Kidney (tissue), 14 donors: ENCODE results near the gene SPATA9. TPM values are rescaled to one million over a fixed set of nuclear protein-coding genes. Genes with fewer than 3 reads are reported as not detected.

ENCODE experiments used
- DNase-seq, 5 donors: peaks; one replicate each; pipeline ENCODE4 v3.0.0-alpha.2; 2013 to 2020
- FAIRE-seq: peaks from 2 replicates; lab custom pipeline; 2012; peaks lifted over from hg19 to GRCh38; lab: Jason Lieb, UNC
- H3K27ac ChIP-seq, 2 donors: one replicate each; pipeline ENCODE4 v1.7.0; 2013; ENCODE audit warnings: low read depth in 2 of 2, low read length in 2 of 2, inconsistent platforms in 1 of 2
- H3K27me3 ChIP-seq: one replicate; pipeline ENCODE4 v1.7.1; 2013; ENCODE audit warnings: low read length, inconsistent platforms; ENCODE audit not compliant: control insufficient read depth, insufficient read depth
- H3K36me3 ChIP-seq, 3 donors: one replicate each; pipeline versions ENCODE4 v1.7.0 to v1.7.1; 2013; ENCODE audit warnings: low read length in 3 of 3, control low read depth in 1 of 3, inconsistent platforms in 1 of 3; ENCODE audit not compliant: insufficient read depth in 3 of 3, control insufficient read depth in 2 of 3
- H3K4me1 ChIP-seq, 3 donors: one replicate each; pipeline versions ENCODE4 v1.7.0 to v1.7.1; 2013; ENCODE audit warnings: low read length in 3 of 3, inconsistent platforms in 1 of 3, low read depth in 1 of 3; ENCODE audit not compliant: control insufficient read depth in 2 of 3, insufficient read depth in 2 of 3
- H3K4me3 ChIP-seq, 3 donors: one replicate each; pipeline versions ENCODE4 v1.7.0 to v1.8.1; 2013; ENCODE audit warnings: low read length in 3 of 3, control low read depth in 1 of 3, inconsistent platforms in 1 of 3
- H3K9ac ChIP-seq, 3 donors: one replicate each; pipeline versions ENCODE4 v1.7.0 to v1.7.1; 2013; ENCODE audit warnings: low read length in 3 of 3, control low read depth in 1 of 3, inconsistent platforms in 1 of 3
- H3K9me3 ChIP-seq, 3 donors: one replicate each; pipeline versions ENCODE4 v1.7.0 to v1.7.1; 2013; ENCODE audit warnings: low read length in 3 of 3, control low read depth in 1 of 3, inconsistent platforms in 1 of 3; ENCODE audit not compliant: control insufficient read depth in 2 of 3, insufficient read depth in 1 of 3
- intact Hi-C: fragments of 100-400 bp; cut with DNase I; formaldehyde crosslinking; loops from one replicate; pipeline ENCODE4 v1.11.1; 2022
- polyA plus RNA-seq: library from polyadenylated mRNA; stranded (reverse); fragments of 350-450 nt; fragmentation: Illumina TruSeq; extraction: RNeasy Lipid Tissue Mini Kit (QIAGEN cat#74804); gene quantifications from one replicate; pipeline ENCODE4 v1.2.3, GENCODE V29; 2014; ENCODE audit warnings: low read depth, low replicate concordance; ENCODE audit not compliant: insufficient read depth
- total RNA-seq: library from RNA; stranded (reverse); fragmentation: NEBNext Ultra II Directional; extraction: Animal tissue kit (Norgen Biotek cat#: 25700); gene quantifications from one replicate; pipeline ENCODE4 v1.2.1, GENCODE V29; 2021
- TF ChIP-seq, protein P1 (sequence below): IDR thresholded peaks from 3 replicates; pipeline ENCODE4 v1.5.1; 2012; ENCODE audit warnings: mild to moderate bottlenecking, moderate library complexity, borderline replicate concordance; ENCODE audit not compliant: insufficient read depth; ENCODE audit errors: extremely low read depth
- donor health status: control.
- donor health status: control.
- donor health status: control.
- donor health status: control.
- donor health status: control.
- donor health status: DM: yes; HTN: yes; CAD: no.
- donor health status: Normal renal cell carcinoma (clear cell type).

SPATA9 gene
- total and polyA plus RNA-seq, 2 donors from 2014 or later = 1.0 to 1.1 TPM

GRCh38 chr5:95704150-95704549 lies 21.4 kb upstream of the SPATA9 start:
- Histone ChIP-seq H3K9me3 (no peaks in the 10 kb centered on the region), H3K4me3 (no peak overlapping the region), H3K27ac (no peak overlapping the region), H3K4me1 (peaks cover 0 to under 1% (median 0%) of the 10 kb centered on the region in 3 donors), H3K9ac (no peak overlapping the region), H3K36me3 (no peaks in the 10 kb centered on the region), H3K27me3 (no peaks in the 10 kb centered on the region)
- TF ChIP-seq, protein P1, sequence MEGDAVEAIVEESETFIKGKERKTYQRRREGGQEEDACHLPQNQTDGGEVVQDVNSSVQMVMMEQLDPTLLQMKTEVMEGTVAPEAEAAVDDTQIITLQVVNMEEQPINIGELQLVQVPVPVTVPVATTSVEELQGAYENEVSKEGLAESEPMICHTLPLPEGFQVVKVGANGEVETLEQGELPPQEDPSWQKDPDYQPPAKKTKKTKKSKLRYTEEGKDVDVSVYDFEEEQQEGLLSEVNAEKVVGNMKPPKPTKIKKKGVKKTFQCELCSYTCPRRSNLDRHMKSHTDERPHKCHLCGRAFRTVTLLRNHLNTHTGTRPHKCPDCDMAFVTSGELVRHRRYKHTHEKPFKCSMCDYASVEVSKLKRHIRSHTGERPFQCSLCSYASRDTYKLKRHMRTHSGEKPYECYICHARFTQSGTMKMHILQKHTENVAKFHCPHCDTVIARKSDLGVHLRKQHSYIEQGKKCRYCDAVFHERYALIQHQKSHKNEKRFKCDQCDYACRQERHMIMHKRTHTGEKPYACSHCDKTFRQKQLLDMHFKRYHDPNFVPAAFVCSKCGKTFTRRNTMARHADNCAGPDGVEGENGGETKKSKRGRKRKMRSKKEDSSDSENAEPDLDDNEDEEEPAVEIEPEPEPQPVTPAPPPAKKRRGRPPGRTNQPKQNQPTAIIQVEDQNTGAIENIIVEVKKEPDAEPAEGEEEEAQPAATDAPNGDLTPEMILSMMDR = no peak
- FAIRE-seq (peak; percentile 84), DNase-seq (no peak)
- intact Hi-C loops = no loop called here

DNA sequence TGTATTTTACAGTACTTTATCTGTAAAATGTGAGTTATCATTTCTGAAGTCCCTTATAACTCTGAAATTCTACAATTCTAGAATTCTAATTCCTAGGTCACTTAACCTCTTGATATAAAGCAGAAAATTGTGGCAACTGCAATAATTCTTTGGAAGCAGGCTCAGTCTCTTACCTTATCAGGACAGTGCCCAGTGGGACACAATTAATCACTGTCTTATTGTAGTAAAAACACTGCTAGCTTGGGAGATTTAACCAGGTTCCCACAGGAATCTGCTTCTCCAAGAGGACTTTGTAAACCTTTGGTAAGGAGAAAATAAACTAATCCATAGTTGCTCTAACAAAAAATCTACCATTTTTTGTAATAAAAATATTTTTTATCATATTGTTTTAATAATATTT lies 18.3 kb upstream of the SPATA9 start:
- intact Hi-C loops = no loop called here
- Histone ChIP-seq H3K4me1 (peaks cover 0 to 8% (median 3%) of the 10 kb centered on the region in 3 donors), H3K4me3 (no peak overlapping the region), H3K9ac (no peak overlapping the region), H3K27ac (no peak overlapping the region), H3K36me3 (no peaks in the 10 kb centered on the region), H3K9me3 (no peaks in the 10 kb centered on the region), H3K27me3 (no peaks in the 10 kb centered on the region)
- FAIRE-seq = no peak
- no peak for DNase-seq
- TF ChIP-seq, protein P1 = no peak

DNA sequence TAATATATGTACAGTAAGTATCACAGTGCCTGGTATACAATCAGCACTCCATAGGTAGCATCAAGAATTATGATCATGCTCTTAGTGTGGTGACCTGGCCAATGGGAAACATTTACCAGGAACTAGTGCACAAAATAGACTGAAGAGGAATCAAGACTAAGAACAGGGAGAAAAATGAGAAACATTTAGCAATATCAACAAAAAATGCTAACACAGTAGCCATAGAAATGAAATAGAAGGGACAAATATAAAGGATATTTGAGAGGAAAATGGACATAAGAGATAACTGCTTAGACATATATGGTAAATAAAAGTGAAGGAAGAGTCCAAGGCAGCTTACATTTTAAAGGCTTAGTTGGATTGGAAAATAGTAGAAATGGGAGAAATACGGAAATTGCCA lies 16.5 kb upstream of the SPATA9 start:
- no peak overlapping the region for H3K4me3 ChIP-seq
- H3K36me3 ChIP-seq = no peaks in the 10 kb centered on the region
- H3K27ac ChIP-seq = no peak overlapping the region
- no peak for DNase-seq
- H3K4me1 ChIP-seq = peaks cover 0 to 8% (median 3%) of the 10 kb centered on the region in 3 donors
- no peaks in the 10 kb centered on the region for H3K27me3 ChIP-seq
- H3K9me3 ChIP-seq = no peaks in the 10 kb centered on the region
- TF ChIP-seq, protein P1 = no peak
- intact Hi-C loops = no loop called here
- FAIRE-seq = no peak
- H3K9ac ChIP-seq = no peak overlapping the region
